ENCODE measurements around the gene APBA1.

The APBA1 gene

GRCh38 chr9:69397384-69398214 lies 274.6 kb downstream of the APBA1 start:
- no peak for DNase-seq (ENCODE audit: low read depth)

DNA sequence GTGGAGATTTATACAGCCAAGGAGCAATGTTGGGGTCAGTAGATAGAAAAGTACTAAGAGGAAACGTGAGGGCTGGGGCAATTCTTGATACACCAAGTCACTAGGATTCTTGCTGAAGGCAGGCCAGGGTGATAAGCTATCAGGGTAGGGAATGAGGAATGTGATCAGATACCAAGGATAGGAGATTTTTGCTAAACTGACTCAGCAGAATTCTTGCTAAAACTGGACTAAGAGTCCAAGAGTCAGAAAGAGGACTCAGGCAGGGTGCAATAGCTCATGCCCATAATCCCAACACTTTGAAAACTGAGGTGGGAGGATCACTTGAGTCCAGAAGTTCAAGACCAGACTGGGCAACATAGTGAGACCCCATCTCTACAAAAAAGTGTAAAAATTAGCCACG lies 275.4 kb downstream of the APBA1 start:
- DNase-seq (ENCODE audit: low read depth), result no peak

- no peak for DNase-seq (ENCODE audit: low read depth)
These were observed 276.5 kb downstream of the APBA1 start for GRCh38 chr9:69395718-69396117.

- no peak for DNase-seq (ENCODE audit: low read depth)
These were observed 278.7 kb downstream of the APBA1 start for GRCh38 chr9:69393425-69393824.

GRCh38 chr9:69392826-69393225 lies 279.3 kb downstream of the APBA1 start:
- no peak for DNase-seq (ENCODE audit: low read depth)

DNA sequence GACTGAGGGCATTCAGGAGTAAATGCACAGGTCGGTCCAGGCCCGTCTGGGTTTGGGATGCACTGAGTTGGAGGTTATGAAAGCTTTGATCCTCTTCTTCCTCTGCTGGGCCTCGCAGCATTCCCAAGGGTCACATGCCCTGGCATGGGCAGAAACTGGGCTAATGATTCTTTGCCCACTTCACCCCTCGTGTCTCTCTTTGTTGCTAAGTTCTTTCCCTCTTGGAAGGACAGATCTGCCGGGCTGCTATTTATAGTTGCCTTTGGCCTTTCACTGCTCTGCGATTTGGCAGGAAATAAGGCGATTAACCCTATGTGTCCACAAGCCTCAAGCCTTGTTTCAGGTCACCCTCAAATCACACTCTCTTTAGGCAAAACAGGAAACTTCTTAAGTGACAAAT lies 280.2 kb downstream of the APBA1 start:
- no peak for DNase-seq (ENCODE audit: low read depth)

DNA sequence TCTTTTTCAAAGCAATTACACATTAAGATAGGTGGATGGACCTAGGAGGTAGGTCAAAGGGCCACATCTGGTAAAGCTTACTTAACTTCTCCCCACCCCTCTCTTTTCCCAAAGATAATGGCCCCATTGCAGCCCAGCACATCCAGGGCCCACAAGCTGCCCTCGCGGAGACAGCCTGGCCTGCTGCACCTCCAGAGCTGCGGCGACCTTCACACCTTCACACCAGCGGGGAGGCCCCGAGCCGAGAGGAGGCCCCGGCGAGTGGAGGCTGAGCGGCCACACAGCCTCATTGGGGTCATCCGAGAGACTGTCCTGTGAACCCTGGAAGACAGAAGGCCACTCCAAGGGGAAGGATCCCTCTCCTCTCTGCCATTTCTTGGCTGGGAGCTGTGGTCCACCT lies 280.7 kb downstream of the APBA1 start:
- no peak for DNase-seq (ENCODE audit: low read depth)

- DNase-seq (ENCODE audit: low read depth), result no peak
These were observed 282.7 kb downstream of the APBA1 start for GRCh38 chr9:69389437-69389995.

GRCh38 chr9:69388596-69388995 lies 283.6 kb downstream of the APBA1 start:
- no peak for DNase-seq (ENCODE audit: low read depth)

- DNase-seq (ENCODE audit: low read depth), result no peak
These were observed 285.5 kb downstream of the APBA1 start for GRCh38 chr9:69386651-69387050.

GRCh38 chr9:69385581-69386033 lies 286.6 kb downstream of the APBA1 start:
- no peak for DNase-seq (ENCODE audit: low read depth)

DNA sequence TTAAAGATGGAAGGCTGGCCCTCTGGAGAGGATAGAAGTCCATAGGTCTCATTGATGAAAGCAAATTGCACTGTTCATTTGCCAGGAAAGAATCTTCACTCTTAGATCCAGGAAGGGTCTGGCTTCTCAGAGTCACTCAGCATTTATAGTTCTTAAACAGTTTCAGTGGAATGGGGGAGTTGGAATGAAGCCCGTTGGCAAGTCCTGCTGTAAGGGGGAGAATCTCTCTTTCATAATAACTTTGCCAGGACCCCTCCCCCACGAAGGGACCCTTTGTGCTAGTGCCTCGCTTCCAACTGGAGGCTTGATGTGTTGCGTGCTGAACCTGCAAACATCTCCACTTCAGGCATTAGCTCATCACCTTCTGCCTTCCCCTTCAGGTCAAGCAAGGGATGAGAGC lies 290.0 kb downstream of the APBA1 start:
- DNase-seq (ENCODE audit: low read depth), result no peak

DNA sequence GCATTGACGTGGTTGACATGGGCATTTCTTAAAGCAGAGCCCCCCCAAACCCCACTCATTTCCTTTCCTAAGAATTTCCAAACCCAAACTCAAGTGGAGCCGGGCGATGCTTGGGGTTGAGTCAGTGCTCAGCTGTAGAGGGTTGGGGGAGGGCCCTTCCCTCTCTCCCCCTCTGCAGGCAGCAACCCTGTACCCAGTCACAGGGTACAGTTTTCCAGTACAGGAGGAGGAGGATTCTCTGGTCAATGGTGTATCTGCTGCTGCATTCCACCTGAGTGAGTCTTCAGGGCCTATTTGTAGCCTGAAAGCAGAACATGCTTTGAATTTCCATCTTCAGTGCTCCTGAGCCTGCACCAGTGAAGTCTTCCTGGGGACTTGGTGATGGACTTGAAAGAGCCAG lies 291.4 kb downstream of the APBA1 start:
- DNase-seq (ENCODE audit: low read depth), result no peak

GRCh38 chr9:69380301-69380700 lies 291.9 kb downstream of the APBA1 start:
- no peak for DNase-seq (ENCODE audit: low read depth)

DNA sequence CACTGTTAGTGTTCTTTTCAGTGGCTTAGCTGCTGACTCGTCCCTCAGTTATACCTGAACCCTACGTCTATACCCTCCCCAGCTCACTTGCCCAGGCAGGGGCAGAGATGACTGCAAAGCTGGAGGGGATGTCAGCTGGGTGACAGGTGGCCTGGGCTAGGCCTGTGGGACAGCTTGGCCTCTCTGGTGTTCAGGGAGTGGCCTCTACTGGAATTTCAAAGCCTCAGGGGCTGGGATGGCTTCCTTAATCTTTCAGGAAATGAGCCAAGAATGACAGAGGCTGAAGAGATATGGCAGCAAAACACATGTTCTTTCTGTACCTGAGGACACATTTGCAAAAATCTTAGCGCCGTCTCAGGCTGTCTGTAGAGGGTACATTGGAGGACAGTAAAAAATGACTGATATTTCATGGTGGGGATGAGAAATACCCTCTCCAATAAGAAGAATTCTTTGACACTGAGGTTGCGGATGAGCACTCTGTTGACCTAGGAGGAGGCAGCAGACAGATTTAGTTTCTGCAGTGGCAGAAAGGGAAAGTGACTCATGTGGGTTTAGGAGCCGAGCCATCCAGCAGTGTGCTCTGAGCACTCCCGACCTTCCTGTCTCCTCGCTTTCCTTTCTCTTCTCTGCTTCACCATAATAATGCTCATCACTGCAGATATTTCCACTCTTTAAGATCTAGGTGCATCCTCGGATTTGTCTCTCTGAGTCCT lies 292.7 kb downstream of the APBA1 start:
- DNase-seq (ENCODE audit: low read depth), result no peak

DNA sequence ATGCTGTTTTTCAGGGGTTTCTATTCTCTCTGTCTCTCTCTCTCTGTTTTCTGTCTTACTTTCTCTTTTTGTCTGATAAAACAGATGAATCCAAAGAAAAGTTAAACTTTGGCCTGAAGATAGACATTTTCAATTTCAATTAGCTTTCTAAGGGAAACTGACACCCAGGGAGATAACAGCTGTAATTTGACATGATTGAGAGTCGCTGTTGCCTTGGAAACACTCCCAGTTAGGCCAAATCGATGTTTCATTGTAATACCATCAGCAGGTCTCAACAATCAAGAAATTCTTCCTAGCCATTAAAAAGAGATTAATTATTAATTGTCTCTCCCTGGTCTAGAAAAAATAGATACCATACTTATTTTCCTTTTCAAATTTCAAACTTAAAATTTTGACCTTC lies 294.2 kb downstream of the APBA1 start:
- DNase-seq (ENCODE audit: low read depth), result no peak
